Measurements from ENCODE around the gene CAMSAP2. TPM values are rescaled to one million over a fixed set of nuclear protein-coding genes. Genes with fewer than 3 reads are reported as not detected.

CAMSAP2 gene
- total RNA-seq, 1 experiment from 2014 or later = 23.4 TPM

- no peaks in the 10 kb centered on the region for H3K36me3 ChIP-seq (ENCODE audit: control insufficient read depth, insufficient read depth, low read length)
- no peak for TF ChIP-seq CTCF (IDR thresholded peaks at IDR 0.05; ENCODE audit: insufficient read depth in 1 of 2, low read depth in 1 of 2, low read length in 1 of 2, severe bottlenecking in 1 of 2, unreplicated experiment in 1 of 2)
- CTCF ChIA-PET = interaction anchor here (0.8 kb wide), 1 partner anchor 25 kb away, joined by 3 read pairs; no protein-coding TSS in a partner anchor
- no TSS peak for BruUV-seq (replicated peaks)
- no peak overlapping the region for H3K4me3 ChIP-seq (ENCODE audit: low read depth, low read length)
- H3K4me1 ChIP-seq = no peaks in the 10 kb centered on the region
- Mint-ChIP-seq H3K4me3 (ENCODE audit: unreplicated experiment) (no peak overlapping the region), H3K4me1 (ENCODE audit: low read depth, unreplicated experiment) (no peaks in the 10 kb centered on the region), H3K9me3 (ENCODE audit: unreplicated experiment) (no peaks in the 10 kb centered on the region), H3K36me3 (ENCODE audit: insufficient read depth, unreplicated experiment) (peaks cover 28% of the 10 kb centered on the region), H3K27me3 (ENCODE audit: insufficient read depth, unreplicated experiment) (no peaks in the 10 kb centered on the region), H3K27ac (ENCODE audit: unreplicated experiment) (no peak overlapping the region)
- H3K9me3 ChIP-seq = no peaks in the 10 kb centered on the region
- intact Hi-C loops (cut with micrococcal nuclease; ENCODE audit: unreplicated experiment) = no loop called here
- H3K27me3 ChIP-seq (replicated peaks; ENCODE audit: control insufficient read depth, insufficient read depth, low read length) = no peaks in the 10 kb centered on the region
- DNase-seq = no peak
- POLR2A ChIA-PET = no interaction called here
These were observed 127.8 kb downstream of the CAMSAP2 start for GRCh38 chr1:200866521-200866920.

- Mint-ChIP-seq H3K4me3 (ENCODE audit: unreplicated experiment) (no peak overlapping the region), H3K27me3 (ENCODE audit: insufficient read depth, unreplicated experiment) (no peaks in the 10 kb centered on the region), H3K9me3 (ENCODE audit: unreplicated experiment) (no peaks in the 10 kb centered on the region), H3K36me3 (ENCODE audit: insufficient read depth, unreplicated experiment) (peaks cover 23% of the 10 kb centered on the region), H3K27ac (ENCODE audit: unreplicated experiment) (no peak overlapping the region), H3K4me1 (ENCODE audit: low read depth, unreplicated experiment) (no peaks in the 10 kb centered on the region)
- Histone ChIP-seq H3K4me1 (no peaks in the 10 kb centered on the region), H3K27me3 (replicated peaks; ENCODE audit: control insufficient read depth, insufficient read depth, low read length) (no peaks in the 10 kb centered on the region), H3K36me3 (ENCODE audit: control insufficient read depth, insufficient read depth, low read length) (no peaks in the 10 kb centered on the region), H3K4me3 (ENCODE audit: low read depth, low read length) (no peak overlapping the region), H3K9me3 (no peaks in the 10 kb centered on the region)
- no peak for TF ChIP-seq CTCF (IDR thresholded peaks at IDR 0.05; ENCODE audit: insufficient read depth in 1 of 2, low read depth in 1 of 2, low read length in 1 of 2, severe bottlenecking in 1 of 2, unreplicated experiment in 1 of 2)
- no TSS peak for BruUV-seq (replicated peaks)
- POLR2A ChIA-PET = no interaction called here
- no peak for DNase-seq
- intact Hi-C loops (cut with micrococcal nuclease; ENCODE audit: unreplicated experiment) = no loop called here
- CTCF ChIA-PET = interaction anchor here (0.6 to 0.8 kb wide), 2 partner anchors 24 to 175 kb away, joined by 3 read pairs; no protein-coding TSS in a partner anchor
These were observed 128.5 kb downstream of the CAMSAP2 start for GRCh38 chr1:200867018-200867811.

- H3K4me3 Mint-ChIP-seq (ENCODE audit: unreplicated experiment) = no peak overlapping the region
- H3K4me3 ChIP-seq (ENCODE audit: low read depth, low read length) = no peak overlapping the region
- ChIA-PET CTCF (no interaction called here), POLR2A (no interaction called here)
- H3K4me1 Mint-ChIP-seq (ENCODE audit: low read depth, unreplicated experiment) = no peaks in the 10 kb centered on the region
- H3K27me3 Mint-ChIP-seq (ENCODE audit: insufficient read depth, unreplicated experiment) = no peaks in the 10 kb centered on the region
- H3K9me3 Mint-ChIP-seq (ENCODE audit: unreplicated experiment) = no peaks in the 10 kb centered on the region
- no peak for DNase-seq
- intact Hi-C loops (cut with micrococcal nuclease; ENCODE audit: unreplicated experiment) = no loop called here
- no peaks in the 10 kb centered on the region for H3K27me3 ChIP-seq (replicated peaks; ENCODE audit: control insufficient read depth, insufficient read depth, low read length)
- no peaks in the 10 kb centered on the region for H3K4me1 ChIP-seq
- peaks cover 7% of the 10 kb centered on the region for H3K36me3 Mint-ChIP-seq (ENCODE audit: insufficient read depth, unreplicated experiment)
- no peaks in the 10 kb centered on the region for H3K36me3 ChIP-seq (ENCODE audit: control insufficient read depth, insufficient read depth, low read length)
- no TSS peak for BruUV-seq (replicated peaks)
- H3K9me3 ChIP-seq = no peaks in the 10 kb centered on the region
- TF ChIP-seq CTCF (IDR thresholded peaks at IDR 0.05; ENCODE audit: insufficient read depth in 1 of 2, low read depth in 1 of 2, low read length in 1 of 2, severe bottlenecking in 1 of 2, unreplicated experiment in 1 of 2) = no peak
- no peak overlapping the region for H3K27ac Mint-ChIP-seq (ENCODE audit: unreplicated experiment)
These were observed 130.7 kb downstream of the CAMSAP2 start for GRCh38 chr1:200869376-200869752.
